HL-60 (cell line): Measurements from ENCODE around the gene RSPH9.

Source experiments
- POLR2AphosphoS5 ChIP-seq: IDR thresholded peaks from 2 replicates; pipeline ENCODE4 v1.6.1; 2012; ENCODE audit warnings: low read depth
- REST ChIP-seq: IDR thresholded peaks from 2 replicates; pipeline ENCODE4 v1.6.1; 2012; ENCODE audit warnings: low read depth; ENCODE audit not compliant: insufficient replicate concordance
- TF ChIP-seq, protein P1 (sequence below): IDR thresholded peaks from one replicate; pipeline ENCODE4 v1.5.1; 2011; ENCODE audit warnings: low read length, control low read depth, inconsistent platforms; ENCODE audit not compliant: insufficient read depth

DNA sequence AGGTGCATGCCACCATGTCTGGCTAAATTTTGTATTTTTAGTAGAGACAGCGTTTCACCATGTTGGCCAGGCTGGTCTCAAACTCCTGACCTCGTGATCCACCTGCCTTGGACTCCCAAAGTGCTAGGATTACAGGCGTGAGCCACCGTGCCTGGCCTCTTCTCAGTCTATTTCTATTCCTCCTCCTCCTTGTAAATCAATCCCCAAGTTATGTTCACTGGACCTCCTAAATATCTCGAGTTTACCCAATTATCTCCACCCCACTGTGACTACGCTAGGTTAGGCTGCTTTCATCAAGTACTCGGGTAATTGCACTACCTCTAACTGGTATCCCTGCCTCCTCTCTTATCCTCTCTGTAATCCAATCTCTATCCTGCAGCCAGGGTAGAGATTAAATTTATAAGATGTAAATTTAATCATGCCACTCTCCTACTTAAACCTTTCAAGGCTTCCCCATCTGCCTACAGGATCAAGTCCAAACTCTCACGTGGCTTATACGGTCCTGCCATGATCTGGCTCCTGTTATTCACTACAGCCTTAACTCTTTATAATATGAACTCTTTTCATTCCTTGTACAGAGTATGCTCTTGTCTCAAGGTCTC, 10.0 kb upstream of the RSPH9 start:
- TF ChIP-seq, protein P1, sequence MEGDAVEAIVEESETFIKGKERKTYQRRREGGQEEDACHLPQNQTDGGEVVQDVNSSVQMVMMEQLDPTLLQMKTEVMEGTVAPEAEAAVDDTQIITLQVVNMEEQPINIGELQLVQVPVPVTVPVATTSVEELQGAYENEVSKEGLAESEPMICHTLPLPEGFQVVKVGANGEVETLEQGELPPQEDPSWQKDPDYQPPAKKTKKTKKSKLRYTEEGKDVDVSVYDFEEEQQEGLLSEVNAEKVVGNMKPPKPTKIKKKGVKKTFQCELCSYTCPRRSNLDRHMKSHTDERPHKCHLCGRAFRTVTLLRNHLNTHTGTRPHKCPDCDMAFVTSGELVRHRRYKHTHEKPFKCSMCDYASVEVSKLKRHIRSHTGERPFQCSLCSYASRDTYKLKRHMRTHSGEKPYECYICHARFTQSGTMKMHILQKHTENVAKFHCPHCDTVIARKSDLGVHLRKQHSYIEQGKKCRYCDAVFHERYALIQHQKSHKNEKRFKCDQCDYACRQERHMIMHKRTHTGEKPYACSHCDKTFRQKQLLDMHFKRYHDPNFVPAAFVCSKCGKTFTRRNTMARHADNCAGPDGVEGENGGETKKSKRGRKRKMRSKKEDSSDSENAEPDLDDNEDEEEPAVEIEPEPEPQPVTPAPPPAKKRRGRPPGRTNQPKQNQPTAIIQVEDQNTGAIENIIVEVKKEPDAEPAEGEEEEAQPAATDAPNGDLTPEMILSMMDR, result no peak
- TF ChIP-seq POLR2AphosphoS5 (no peak), REST (no peak)
